ENCODE measurements around the gene CADPS. TPM values are rescaled to one million over a fixed set of nuclear protein-coding genes. Genes with fewer than 3 reads are reported as not detected.

CADPS gene
- total and polyA plus RNA-seq, 2 of the 4 experiments (the other 2 are of a cell fraction) = not detected

DNA sequence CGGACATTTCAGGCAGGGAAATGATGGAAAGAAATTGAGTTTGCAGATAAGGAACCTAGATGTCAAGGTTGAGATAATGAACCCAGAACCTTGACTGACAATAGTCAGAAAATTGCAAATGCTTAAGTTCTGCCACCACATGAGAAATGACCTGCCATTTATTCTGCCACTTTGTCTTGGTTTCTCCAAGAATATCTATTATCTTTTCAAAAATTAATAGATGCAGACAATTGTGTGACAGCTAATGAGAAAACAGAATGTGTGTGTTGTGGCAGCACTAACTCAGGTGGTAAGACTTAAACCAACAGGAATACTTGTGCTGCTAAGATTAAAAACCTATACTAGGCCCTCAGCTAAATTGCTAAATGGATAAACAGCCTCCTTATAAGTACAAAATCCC lies 52.3 kb downstream of the CADPS start:
- Histone ChIP-seq H3K9me1 (ENCODE audit: insufficient read depth, low read length) (no peaks in the 10 kb centered on the region), H3K9me3 (ENCODE audit: control insufficient read depth, insufficient read depth, low read length) (no peaks in the 10 kb centered on the region), H3K9ac (ENCODE audit: low read depth, low read length) (no peak overlapping the region), H2BK15ac (ENCODE audit: low read depth, low read length) (no peak overlapping the region), H3K4me2 (ENCODE audit: low read depth, low read length) (no peak overlapping the region), H2BK5ac (ENCODE audit: low read depth, low read length, poor library complexity, severe bottlenecking) (no peak overlapping the region), H3K4ac (ENCODE audit: low read depth, low read length) (no peak overlapping the region), H4K8ac (ENCODE audit: low read depth in 2 of 2, low read length in 2 of 2) (no peak overlapping the region), H4K20me1 (ENCODE audit: insufficient read depth, low read length) (no peaks in the 10 kb centered on the region), H3K14ac (replicated peaks; ENCODE audit: low read depth, low read length) (no peak overlapping the region), H2BK20ac (ENCODE audit: low read depth, low read length) (no peak overlapping the region), H4K5ac (ENCODE audit: low read depth, low read length) (no peak overlapping the region), H3K79me1 (ENCODE audit: low read depth in 1 of 2, low read length in 2 of 2) (no peaks in the 10 kb centered on the region), H3K56ac (ENCODE audit: extremely low read depth, insufficient read depth, low read length) (no peak overlapping the region), H3K23ac (ENCODE audit: low read depth, low read length) (no peak overlapping the region), H2AK5ac (ENCODE audit: low read depth, low read length) (no peak overlapping the region), H3K18ac (ENCODE audit: low read depth, low read length) (no peak overlapping the region), H3K4me1 (ENCODE audit: control insufficient read depth, insufficient read depth, low read length) (no peaks in the 10 kb centered on the region), H3K4me3 (ENCODE audit: insufficient read depth, low read depth, low read length) (no peak overlapping the region), H3K36me3 (ENCODE audit: control insufficient read depth, insufficient read depth, low read length) (no peaks in the 10 kb centered on the region), H2BK120ac (ENCODE audit: low read depth, low read length) (no peak overlapping the region), H2AK9ac (replicated peaks; ENCODE audit: low read depth, low read length, poor library complexity) (no peak overlapping the region), H3K27me3 (ENCODE audit: control insufficient read depth, insufficient read depth, low read length) (no peaks in the 10 kb centered on the region), H4K91ac (ENCODE audit: insufficient read depth, low read depth, low read length) (no peak overlapping the region), H2AFZ (replicated peaks; ENCODE audit: low read length, poor library complexity) (no peak overlapping the region), H3K27ac (ENCODE audit: insufficient read depth, low read length) (no peak overlapping the region)
- in situ Hi-C loops (cut with MboI; ENCODE audit: low sequenced_read_pairs) (no loop called here), dilution Hi-C loops (cut with HindIII; ENCODE audit: low sequenced_read_pairs, unreplicated experiment) (no loop called here), intact Hi-C loops (cut with micrococcal nuclease) (no loop called here)
- DNase-seq (no peak), ATAC-seq (ENCODE audit: low read depth) (no peak)
- WGBS, 2 experiments (ENCODE audit: extremely low coverage in 2 of 2, insufficient read length in 1 of 2) = 60% methylated on average over 1 of the region's 1 CpG; no CpG with 5 or more reads in 1 of the 2 experiments
- CTCF ChIA-PET = no interaction called here
- BruUV-seq (replicated peaks) = no TSS peak
- POLR2A ChIA-PET (ENCODE audit: unreplicated experiment) = no interaction called here
- no peak for TF ChIP-seq CHD1 (IDR thresholded peaks at IDR 0.05; ENCODE audit: low read depth, low read length)
- no peak for TF ChIP-seq NFE2L2 (IDR thresholded peaks at IDR 0.05; ENCODE audit: low read depth, low read length)
- no peak for TF ChIP-seq MAZ (IDR thresholded peaks at IDR 0.05; ENCODE audit: borderline replicate concordance, low read depth, low read length)
- no peak for TF ChIP-seq RCOR1 (IDR thresholded peaks at IDR 0.05; ENCODE audit: insufficient replicate concordance, low read length)
- TF ChIP-seq, protein P1, sequence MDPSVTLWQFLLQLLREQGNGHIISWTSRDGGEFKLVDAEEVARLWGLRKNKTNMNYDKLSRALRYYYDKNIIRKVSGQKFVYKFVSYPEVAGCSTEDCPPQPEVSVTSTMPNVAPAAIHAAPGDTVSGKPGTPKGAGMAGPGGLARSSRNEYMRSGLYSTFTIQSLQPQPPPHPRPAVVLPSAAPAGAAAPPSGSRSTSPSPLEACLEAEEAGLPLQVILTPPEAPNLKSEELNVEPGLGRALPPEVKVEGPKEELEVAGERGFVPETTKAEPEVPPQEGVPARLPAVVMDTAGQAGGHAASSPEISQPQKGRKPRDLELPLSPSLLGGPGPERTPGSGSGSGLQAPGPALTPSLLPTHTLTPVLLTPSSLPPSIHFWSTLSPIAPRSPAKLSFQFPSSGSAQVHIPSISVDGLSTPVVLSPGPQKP (IDR thresholded peaks at IDR 0.05; ENCODE audit: borderline replicate concordance, low read depth, low read length) = no peak
